ENCODE data around the gene LHB. TPM values are rescaled to one million over a fixed set of nuclear protein-coding genes. Genes with fewer than 3 reads are reported as not detected.
"Not testable (repeated sequence)": the region's sequence is repeated elsewhere in the genome, so short reads cannot be mapped to it uniquely, and the experiment has no call there.

Gene LHB
- total and polyA plus RNA-seq, 4 donors, result 0.32 TPM; not detected in 3

DNA sequence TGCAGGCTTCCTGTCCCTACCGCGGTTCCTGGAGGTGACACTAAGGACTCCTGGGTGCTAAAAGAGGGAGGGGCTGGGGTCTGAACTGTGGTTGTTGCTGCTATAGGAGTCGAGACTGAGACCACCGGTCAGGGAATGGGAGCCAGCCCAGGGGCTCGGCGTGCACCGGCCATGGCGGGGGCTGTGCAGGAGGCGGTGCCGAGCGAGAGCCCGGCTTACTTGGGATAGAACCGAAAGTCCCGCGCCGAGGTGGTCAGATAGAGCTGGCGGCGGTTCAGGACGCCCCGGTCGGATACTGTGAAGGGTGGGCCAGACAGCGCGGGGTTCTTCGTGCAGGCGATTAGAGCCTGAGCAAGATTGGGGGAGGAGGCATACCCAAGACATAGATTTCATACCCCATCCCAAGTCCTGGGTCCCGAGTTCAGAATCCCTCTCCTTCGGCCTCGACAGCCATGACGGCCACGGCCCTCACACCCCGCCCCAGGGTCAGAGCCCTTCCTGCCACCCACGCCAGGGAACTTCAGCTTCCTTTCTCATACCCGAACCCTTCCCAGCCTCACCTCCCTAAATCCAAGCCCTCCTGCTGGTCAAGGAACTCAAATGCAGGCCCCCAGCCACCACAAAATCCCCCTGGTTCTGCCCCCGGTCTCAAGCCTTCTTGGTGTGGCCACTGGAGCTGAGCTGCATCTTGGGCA is 40.2 kb upstream of the LHB start:
- H3K27ac ChIP-seq (ENCODE audit: low read depth, low read length); H3K36me3 ChIP-seq (ENCODE audit: control insufficient read depth, insufficient read depth, low read length); DNase-seq (ENCODE audit: low read depth in 4 of 6, low spot score in 6 of 6); H3K9me3 ChIP-seq (ENCODE audit: control insufficient read depth, insufficient read depth, low read length): not testable (repeated sequence)
- peaks cover 26% of the 10 kb centered on the region for H3K4me1 ChIP-seq (ENCODE audit: control insufficient read depth, insufficient read depth, low read length)
- H3K27me3 ChIP-seq (ENCODE audit: control insufficient read depth, insufficient read depth, low read length), result peaks cover 47% of the 10 kb centered on the region
- WGBS (ENCODE audit: insufficient coverage), result 6% methylated on average over 29 of the region's 34 CpGs
- H3K4me3 ChIP-seq (ENCODE audit: low read depth, low read length), result peak overlapping the region; percentile 33

- H3K4me3 ChIP-seq (ENCODE audit: low read depth, low read length), result peak overlapping the region; percentile 33
- H3K27me3 ChIP-seq (ENCODE audit: control insufficient read depth, insufficient read depth, low read length), result peaks cover 45% of the 10 kb centered on the region
- peaks cover 26% of the 10 kb centered on the region for H3K4me1 ChIP-seq (ENCODE audit: control insufficient read depth, insufficient read depth, low read length)
- H3K27ac ChIP-seq (ENCODE audit: low read depth, low read length), result no peak overlapping the region
- no peaks in the 10 kb centered on the region for H3K9me3 ChIP-seq (ENCODE audit: control insufficient read depth, insufficient read depth, low read length)
- WGBS (ENCODE audit: insufficient coverage), result under 1% methylated on average over 63 of the region's 63 CpGs
- DNase-seq (ENCODE audit: low read depth in 4 of 6, low spot score in 6 of 6), result peak in 2 of 6 donors; percentile 32 to 42
- H3K36me3 ChIP-seq (ENCODE audit: control insufficient read depth, insufficient read depth, low read length), result no peaks in the 10 kb centered on the region
These were observed 39.4 kb upstream of the LHB start for GRCh38 chr19:49056101-49056901.

GRCh38 chr19:49050376-49051033 is 33.6 kb upstream of the LHB start:
- not testable (repeated sequence) for H3K27ac ChIP-seq (ENCODE audit: low read depth, low read length); H3K27me3 ChIP-seq (ENCODE audit: control insufficient read depth, insufficient read depth, low read length); H3K9me3 ChIP-seq (ENCODE audit: control insufficient read depth, insufficient read depth, low read length); H3K4me3 ChIP-seq (ENCODE audit: low read depth, low read length); DNase-seq (ENCODE audit: low read depth in 4 of 6, low spot score in 6 of 6); H3K36me3 ChIP-seq (ENCODE audit: control insufficient read depth, insufficient read depth, low read length); H3K4me1 ChIP-seq (ENCODE audit: control insufficient read depth, insufficient read depth, low read length)
- WGBS (ENCODE audit: insufficient coverage), result 88% methylated on average over 22 of the region's 24 CpGs

GRCh38 chr19:49049834-49050233 is 32.9 kb upstream of the LHB start:
- not testable (repeated sequence) for H3K4me1 ChIP-seq (ENCODE audit: control insufficient read depth, insufficient read depth, low read length); H3K27me3 ChIP-seq (ENCODE audit: control insufficient read depth, insufficient read depth, low read length); DNase-seq (ENCODE audit: low read depth in 4 of 6, low spot score in 6 of 6); H3K27ac ChIP-seq (ENCODE audit: low read depth, low read length); H3K36me3 ChIP-seq (ENCODE audit: control insufficient read depth, insufficient read depth, low read length); H3K9me3 ChIP-seq (ENCODE audit: control insufficient read depth, insufficient read depth, low read length); H3K4me3 ChIP-seq (ENCODE audit: low read depth, low read length)
- WGBS (ENCODE audit: insufficient coverage), result no CpG with 5 or more reads among the region's 4 CpGs

GRCh38 chr19:49049011-49049410 is 32.1 kb upstream of the LHB start, which contains the start of gene CGB8:
Gene CGB8 (minus strand): TSS chr19:49049111. CDS start chr19:49048739, 372 bp downstream.
- not testable (repeated sequence) for H3K27ac ChIP-seq (ENCODE audit: low read depth, low read length); H3K9me3 ChIP-seq (ENCODE audit: control insufficient read depth, insufficient read depth, low read length); H3K27me3 ChIP-seq (ENCODE audit: control insufficient read depth, insufficient read depth, low read length); DNase-seq (ENCODE audit: low read depth in 4 of 6, low spot score in 6 of 6); H3K4me3 ChIP-seq (ENCODE audit: low read depth, low read length); H3K36me3 ChIP-seq (ENCODE audit: control insufficient read depth, insufficient read depth, low read length); H3K4me1 ChIP-seq (ENCODE audit: control insufficient read depth, insufficient read depth, low read length)
- WGBS (ENCODE audit: insufficient coverage), result 68% methylated on average over 2 of the region's 12 CpGs

DNA sequence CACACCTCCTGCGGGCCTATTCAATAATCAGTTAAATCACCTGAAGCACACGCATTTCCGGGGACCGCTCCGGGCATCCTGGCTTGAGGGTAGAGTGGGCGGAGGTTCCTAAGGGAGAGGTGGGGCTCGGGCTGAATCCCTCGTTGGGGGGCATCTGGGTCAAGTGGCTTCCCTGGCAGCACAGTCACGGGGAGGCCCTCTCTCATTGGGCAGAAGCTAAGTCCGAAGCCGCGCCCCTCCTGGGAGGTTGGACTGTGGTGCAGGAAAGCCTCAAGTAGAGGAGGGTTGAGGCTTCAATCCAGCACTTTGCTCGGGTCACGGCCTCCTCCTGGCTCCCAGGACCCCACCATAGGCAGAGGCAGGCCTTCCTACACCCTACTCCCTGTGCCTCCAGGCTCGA is 26.7 kb upstream of the LHB start, which contains the start of gene CGB5:
TSS of gene CGB5 (plus strand) at position 301 of the 400 bp plus-strand sequence. CDS start 362 bp downstream, outside the sequence.
- not testable (repeated sequence) for H3K9me3 ChIP-seq (ENCODE audit: control insufficient read depth, insufficient read depth, low read length); H3K27ac ChIP-seq (ENCODE audit: low read depth, low read length); DNase-seq (ENCODE audit: low read depth in 4 of 6, low spot score in 6 of 6); H3K36me3 ChIP-seq (ENCODE audit: control insufficient read depth, insufficient read depth, low read length); H3K27me3 ChIP-seq (ENCODE audit: control insufficient read depth, insufficient read depth, low read length); H3K4me1 ChIP-seq (ENCODE audit: control insufficient read depth, insufficient read depth, low read length); H3K4me3 ChIP-seq (ENCODE audit: low read depth, low read length)
- 70% methylated on average over 10 of the region's 15 CpGs for WGBS (ENCODE audit: insufficient coverage)

GRCh38 chr19:49042666-49043065 is 25.8 kb upstream of the LHB start:
- not testable (repeated sequence) for H3K36me3 ChIP-seq (ENCODE audit: control insufficient read depth, insufficient read depth, low read length); H3K4me1 ChIP-seq (ENCODE audit: control insufficient read depth, insufficient read depth, low read length); H3K9me3 ChIP-seq (ENCODE audit: control insufficient read depth, insufficient read depth, low read length); DNase-seq (ENCODE audit: low read depth in 4 of 6, low spot score in 6 of 6); H3K27me3 ChIP-seq (ENCODE audit: control insufficient read depth, insufficient read depth, low read length); H3K4me3 ChIP-seq (ENCODE audit: low read depth, low read length); H3K27ac ChIP-seq (ENCODE audit: low read depth, low read length)
- no CpG with 5 or more reads among the region's 4 CpGs for WGBS (ENCODE audit: insufficient coverage)

GRCh38 chr19:49042177-49042576 is 25.3 kb upstream of the LHB start:
- Histone ChIP-seq H3K4me1 (ENCODE audit: control insufficient read depth, insufficient read depth, low read length) (no peaks in the 10 kb centered on the region), H3K27me3 (ENCODE audit: control insufficient read depth, insufficient read depth, low read length) (no peaks in the 10 kb centered on the region), H3K9me3 (ENCODE audit: control insufficient read depth, insufficient read depth, low read length) (no peaks in the 10 kb centered on the region), H3K27ac (ENCODE audit: low read depth, low read length) (no peak overlapping the region), H3K36me3 (ENCODE audit: control insufficient read depth, insufficient read depth, low read length) (no peaks in the 10 kb centered on the region), H3K4me3 (ENCODE audit: low read depth, low read length) (no peak overlapping the region)
- DNase-seq (ENCODE audit: low read depth in 4 of 6, low spot score in 6 of 6), result no peak
- 83% methylated on average over 14 of the region's 17 CpGs for WGBS (ENCODE audit: insufficient coverage)

- H3K4me1 ChIP-seq (ENCODE audit: control insufficient read depth, insufficient read depth, low read length); H3K4me3 ChIP-seq (ENCODE audit: low read depth, low read length); H3K36me3 ChIP-seq (ENCODE audit: control insufficient read depth, insufficient read depth, low read length); DNase-seq (ENCODE audit: low read depth in 4 of 6, low spot score in 6 of 6); H3K9me3 ChIP-seq (ENCODE audit: control insufficient read depth, insufficient read depth, low read length); H3K27ac ChIP-seq (ENCODE audit: low read depth, low read length); H3K27me3 ChIP-seq (ENCODE audit: control insufficient read depth, insufficient read depth, low read length): not testable (repeated sequence)
- 83% methylated on average over 1 of the region's 9 CpGs for WGBS (ENCODE audit: insufficient coverage)
These were observed 22.8 kb upstream of the LHB start for GRCh38 chr19:49039736-49040135.

Data from spinal cord (tissue), 10 donors.